ENCODE results near the gene PRPSAP2.

DNA sequence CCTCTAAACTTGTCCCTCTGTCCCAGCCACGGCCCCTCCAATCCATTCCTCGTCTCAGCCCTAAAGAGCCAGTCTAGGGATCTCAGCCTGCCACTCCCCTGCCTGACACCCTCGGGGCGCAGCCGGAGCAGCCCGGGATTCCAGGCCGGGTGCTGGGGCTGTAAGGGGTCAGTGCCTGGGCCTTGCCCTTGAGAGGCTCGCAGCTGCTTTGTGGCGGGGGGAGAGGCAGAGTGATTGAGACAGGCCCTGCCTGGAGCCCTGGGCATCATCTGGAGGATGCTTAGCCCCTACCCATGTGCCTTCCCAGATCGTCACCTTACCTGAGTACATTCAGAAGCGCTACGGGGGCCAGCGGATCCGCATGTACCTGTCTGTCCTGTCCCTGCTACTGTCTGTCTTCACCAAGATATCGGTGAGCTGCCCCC, 102.3 kb downstream of the PRPSAP2 start:
- TF ChIP-seq CTCF (IDR thresholded peaks at IDR 0.05) (no peak), POLR2A (IDR thresholded peaks at IDR 0.05) (no peak)

Measured in adrenal gland (tissue), 5 donors.